HG02571 (cell line): ENCODE measurements around the gene KCNK2.

ENCODE experiments used
- ATAC-seq: cut with Tn5 transposase; IDR thresholded peaks from one replicate; pipeline ENCODE4 v1.9.1; 2021; ENCODE audit warnings: mild to moderate bottlenecking, moderate library complexity; ENCODE audit not compliant: unreplicated experiment

The KCNK2 gene, protein sequence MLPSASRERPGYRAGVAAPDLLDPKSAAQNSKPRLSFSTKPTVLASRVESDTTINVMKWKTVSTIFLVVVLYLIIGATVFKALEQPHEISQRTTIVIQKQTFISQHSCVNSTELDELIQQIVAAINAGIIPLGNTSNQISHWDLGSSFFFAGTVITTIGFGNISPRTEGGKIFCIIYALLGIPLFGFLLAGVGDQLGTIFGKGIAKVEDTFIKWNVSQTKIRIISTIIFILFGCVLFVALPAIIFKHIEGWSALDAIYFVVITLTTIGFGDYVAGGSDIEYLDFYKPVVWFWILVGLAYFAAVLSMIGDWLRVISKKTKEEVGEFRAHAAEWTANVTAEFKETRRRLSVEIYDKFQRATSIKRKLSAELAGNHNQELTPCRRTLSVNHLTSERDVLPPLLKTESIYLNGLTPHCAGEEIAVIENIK

DNA sequence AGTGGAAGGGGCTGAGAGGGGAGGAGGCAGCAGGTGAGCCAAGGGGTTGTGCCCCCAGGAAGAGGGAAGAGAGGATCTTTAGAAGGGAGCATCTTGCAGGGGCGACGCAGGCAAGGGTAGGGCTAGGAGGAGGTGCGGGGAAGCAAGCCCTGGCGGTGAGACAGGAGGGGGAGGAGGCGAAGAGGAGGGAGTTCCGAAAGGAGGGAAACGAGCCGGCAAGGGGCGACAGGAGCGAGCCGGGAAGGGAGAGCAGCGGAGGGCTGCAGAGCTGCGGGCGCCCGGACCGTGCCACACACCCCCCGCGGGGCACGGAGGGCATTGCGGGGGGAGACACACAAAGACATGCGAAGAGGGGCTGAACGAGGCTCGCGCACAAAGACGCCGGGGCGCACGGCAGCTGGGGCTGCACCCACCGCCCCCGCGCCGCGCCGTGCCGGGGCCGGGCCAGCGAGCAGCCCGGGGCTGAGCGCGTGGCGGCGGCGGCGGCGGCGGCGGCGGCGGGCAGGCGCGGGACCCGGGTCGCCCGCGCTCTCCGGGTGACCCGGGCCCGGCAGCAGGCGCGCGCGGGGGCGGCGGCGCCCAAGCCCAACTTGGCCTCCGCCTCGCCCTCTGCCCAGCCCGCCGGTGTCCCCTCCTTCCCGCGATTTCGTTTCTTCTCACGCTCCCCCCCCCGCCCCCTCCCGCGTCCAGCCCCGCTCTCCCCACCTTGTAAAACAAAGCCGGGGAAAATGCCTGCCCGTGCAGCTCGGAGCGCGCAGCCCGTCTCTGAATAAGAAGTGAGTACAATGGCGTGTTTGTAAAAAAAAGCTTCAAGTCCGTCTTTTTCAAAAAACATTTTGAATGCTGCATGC, at the start of gene KCNK2:
TSS of gene KCNK2 (plus strand) at position 206 of the 851 bp plus-strand sequence. CDS start 649 bp downstream, outside the sequence.
- no peak for ATAC-seq

DNA sequence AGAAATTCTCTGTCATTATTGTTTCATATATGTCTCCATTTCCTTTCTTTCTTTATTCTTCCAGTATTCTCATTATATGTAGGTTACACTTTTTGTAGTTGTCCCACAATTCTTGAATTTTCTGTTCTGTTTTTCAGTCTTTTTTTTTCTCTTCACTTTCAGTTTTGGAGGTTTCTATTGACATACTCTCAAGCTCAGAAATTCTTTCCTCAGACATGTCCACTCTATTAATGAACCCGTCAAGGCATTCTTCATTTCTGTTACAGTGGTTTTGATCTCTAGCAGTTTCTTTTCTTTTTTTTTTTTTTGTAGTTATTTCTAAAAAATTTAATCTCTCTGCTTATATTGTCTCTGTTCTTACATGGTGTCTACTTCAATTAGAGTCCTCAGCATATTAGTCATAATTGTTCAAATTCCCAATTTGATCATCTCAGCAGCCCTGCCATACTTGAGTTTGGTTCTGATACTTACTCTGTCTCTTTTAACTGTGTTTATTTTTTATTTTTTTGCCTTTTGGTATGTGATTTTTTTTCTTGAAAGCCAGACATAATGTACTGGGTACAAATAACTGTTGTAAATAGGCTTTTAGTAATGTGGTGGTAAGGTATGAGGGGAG, 49.5 kb upstream of the KCNK2 start:
- ATAC-seq, result no peak

DNA sequence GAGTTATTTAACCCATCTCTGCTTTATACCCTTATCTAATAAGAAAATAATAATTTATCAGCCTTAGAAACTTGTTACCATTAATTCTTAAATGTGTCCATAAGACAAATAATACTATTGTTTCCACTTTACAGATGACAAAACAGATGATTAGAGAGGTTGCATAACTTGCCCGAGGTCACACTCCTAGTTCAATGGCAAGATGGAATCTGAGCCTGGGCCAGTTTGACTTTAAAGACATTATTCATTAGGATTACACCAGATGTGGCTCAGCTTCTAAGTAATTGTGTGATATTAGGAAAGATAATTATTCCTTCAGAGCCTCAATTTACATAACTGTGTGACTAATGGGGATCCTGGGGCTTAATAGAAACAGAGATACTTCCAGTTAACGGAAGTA, 42.3 kb upstream of the KCNK2 start:
- ATAC-seq, result no peak

DNA sequence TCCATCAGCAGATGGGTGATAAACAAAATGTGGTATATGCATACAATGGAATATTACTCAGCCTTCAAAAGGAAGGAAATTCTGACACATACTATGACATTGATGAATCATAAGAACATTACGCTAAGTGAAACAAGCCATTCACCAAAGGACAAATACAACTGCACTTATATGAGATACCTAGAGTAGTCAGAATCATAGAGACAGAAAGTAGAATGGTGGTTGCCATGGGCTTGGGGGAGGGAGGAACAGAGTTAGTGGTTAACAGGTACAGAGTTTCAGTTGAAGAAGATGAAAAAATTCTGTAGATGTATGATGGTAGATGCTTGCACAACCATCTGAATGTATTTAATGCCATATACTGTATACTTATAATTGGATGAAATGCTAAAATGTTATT, 39.1 kb upstream of the KCNK2 start:
- ATAC-seq, result no peak

DNA sequence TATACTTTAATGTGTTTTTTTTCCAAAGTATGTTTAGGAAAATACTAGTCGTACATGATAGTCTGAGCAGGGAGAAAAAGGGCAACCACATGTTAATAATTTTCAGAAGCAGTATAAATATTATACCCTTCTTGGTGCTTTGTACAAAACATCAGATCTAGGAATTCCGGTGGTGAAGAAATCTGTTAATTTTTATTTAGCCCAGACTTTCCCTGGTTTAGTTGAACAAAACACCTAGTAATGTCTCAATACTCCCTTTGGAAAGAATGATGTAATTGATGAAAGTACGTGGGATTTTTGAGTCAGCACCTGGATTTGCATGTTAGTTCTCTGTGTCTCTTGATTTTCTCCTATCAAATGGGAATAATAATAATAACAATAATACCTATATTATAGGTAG, 38.4 kb upstream of the KCNK2 start:
- no peak for ATAC-seq

DNA sequence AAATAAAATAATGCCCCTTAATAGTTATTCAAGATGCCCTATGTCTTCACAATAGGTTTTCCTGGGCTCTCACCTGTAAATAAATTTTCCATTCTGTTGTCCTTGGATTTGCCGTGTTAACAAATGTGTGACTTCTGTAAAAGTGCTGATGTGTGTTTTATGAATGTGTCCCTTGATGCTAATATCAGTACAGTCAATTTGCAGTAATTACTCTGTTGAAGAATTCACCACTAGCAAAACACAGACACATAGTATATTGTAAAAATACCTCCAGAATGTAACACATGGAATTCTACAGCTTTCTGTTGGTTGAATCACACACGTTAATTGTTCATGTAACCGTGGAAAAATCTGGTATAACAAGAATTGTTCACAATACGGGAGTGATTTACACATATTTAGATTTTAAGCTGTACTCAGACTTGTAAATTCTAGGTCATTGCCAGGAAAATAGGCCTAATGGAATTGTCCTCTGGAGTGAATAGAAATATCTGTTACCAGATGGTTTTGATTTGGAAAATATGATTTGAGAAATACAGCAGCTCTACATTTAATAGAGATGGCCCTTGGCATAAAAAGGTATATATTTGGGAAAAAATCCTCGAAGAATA, 36.7 kb upstream of the KCNK2 start:
- no peak for ATAC-seq

DNA sequence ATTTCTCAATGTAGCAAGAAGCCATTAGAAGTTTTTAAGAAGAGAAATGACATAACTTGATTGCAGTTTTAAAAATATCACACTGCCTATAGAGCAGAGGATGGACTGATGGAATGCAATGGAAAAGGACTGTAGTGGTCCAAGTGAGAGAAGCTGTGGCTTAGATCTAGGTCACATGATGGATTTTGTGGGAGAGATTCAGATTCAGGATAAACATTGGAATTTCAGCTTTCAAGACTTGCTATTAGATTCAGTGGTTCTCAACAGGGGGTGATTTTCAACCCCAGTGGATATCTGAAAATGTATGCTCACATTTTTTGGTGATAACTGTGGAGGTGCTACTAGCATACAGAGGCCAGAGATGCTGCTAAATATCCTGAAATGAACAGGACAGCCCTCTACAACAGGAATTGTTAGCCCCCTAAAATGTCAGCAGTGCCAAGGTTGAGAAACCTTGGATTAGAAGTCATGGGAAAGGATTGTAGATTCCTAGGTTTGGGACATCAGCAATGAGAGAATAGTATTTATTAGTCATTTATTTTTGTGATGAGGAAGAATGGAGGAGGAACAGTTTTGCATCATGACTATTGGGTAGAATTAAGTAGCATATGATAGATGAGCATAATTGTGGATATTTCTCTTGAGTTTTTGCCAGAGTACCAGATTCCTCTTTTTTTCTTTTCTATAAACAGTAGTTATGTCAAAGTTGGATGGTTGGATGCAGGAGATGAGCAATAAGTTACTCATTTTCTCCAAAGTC, 30.1 kb upstream of the KCNK2 start:
- no peak for ATAC-seq

DNA sequence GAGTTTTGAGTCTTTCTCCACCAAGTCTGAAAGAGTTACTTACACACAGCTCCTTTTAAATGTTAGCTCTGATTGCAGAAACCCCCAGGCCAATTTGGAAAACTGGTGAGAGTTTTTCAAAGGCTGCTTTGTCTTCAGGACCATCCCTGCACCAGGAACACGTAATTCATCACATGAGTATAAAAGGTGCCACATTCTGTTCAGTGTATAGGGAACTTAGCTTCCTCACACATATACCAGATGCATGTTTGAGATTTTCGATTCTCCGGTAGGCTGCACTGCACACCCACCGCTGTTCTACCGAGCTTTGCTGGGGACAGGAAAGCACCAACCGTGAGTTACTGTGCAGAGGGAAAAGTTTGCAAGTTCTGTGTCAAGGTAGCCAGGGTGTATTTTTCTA, 28.3 kb upstream of the KCNK2 start:
- ATAC-seq, result no peak

DNA sequence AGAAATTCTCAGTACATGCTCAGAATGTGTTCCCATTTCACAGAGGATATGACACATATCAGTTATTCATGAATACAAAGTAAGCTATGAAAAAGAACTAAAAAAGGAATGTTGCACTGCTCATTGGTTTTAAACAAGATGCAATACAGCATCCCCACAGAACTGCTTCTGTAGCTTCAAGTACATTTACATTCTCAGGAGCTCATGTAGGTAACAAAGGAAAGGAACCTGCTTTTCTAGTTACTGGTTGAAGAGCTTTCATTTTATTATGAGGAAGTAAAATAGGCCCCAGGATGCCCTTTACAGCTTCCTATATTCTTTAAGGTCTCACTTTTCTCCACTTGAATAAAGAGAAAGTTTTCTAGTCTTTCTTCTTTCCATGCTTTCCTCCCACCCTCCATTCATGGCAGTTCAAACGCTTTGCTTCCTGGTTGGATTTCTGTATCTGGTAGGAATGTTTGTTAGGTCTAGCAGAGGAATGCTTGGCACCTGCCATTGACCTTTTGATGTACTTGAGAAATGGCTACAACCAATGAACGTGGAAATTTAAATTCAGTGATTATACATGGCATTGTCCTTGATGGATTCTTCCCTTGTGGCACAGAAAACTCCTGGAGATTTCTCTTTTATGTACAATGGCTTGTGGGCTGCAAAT, 27.1 kb upstream of the KCNK2 start:
- ATAC-seq, result no peak

DNA sequence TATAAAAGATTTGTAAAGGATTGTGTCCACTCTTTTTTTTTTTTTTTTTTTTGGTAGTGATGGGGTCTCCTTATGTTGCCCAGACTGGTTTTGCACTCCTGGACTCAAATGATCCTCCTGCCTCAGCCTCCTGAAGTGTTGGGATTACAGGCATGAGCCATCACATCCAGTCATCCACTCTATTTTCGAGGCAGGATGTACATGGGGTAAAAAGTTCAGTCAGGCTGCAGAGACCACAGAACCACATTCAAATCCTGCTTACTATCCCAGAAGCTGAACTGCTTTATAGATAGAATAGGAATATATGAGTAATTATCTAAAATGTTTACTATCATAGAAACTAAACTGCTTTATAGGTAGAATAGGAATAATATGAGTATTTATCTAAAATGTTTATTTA, 26.0 kb upstream of the KCNK2 start:
- no peak for ATAC-seq

DNA sequence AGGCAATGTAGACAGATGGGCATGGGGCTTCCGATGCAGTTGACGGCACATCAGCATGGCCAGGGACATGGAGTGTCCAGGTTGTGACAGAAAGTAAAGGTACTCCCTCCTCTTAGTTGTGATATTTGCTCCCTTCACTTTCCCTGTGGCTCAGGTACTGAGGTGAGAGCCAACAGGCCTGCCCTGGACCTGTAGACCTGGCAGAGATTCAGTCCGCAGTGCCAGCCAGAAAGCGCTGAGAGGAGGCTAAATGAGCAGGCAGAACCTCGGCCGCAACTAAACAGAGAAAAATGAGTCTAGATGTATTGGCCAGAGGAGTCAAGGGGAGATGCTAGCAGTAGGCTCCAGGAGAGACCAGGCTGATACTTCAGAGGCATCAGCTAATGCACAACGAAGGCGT, 22.6 kb upstream of the KCNK2 start:
- ATAC-seq, result no peak

DNA sequence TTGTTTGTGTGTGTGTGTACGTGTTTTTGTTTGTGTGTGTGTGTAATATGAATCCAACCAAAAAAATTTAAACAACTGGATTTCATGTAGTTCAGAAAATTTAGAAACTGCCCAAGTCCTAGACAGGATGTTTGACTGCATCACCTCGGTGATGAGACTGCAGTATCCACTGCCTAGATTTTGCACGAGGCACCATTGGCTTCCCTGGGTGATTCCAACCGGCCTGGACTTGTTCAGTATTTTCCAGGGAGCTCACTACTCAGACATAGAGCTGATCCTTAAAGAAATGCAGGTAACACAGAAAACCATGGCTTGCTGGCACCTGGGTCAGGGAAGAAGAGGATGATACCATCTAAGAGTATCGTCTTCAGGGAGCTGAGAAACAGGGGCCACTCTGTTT, 18.2 kb upstream of the KCNK2 start:
- ATAC-seq, result no peak

DNA sequence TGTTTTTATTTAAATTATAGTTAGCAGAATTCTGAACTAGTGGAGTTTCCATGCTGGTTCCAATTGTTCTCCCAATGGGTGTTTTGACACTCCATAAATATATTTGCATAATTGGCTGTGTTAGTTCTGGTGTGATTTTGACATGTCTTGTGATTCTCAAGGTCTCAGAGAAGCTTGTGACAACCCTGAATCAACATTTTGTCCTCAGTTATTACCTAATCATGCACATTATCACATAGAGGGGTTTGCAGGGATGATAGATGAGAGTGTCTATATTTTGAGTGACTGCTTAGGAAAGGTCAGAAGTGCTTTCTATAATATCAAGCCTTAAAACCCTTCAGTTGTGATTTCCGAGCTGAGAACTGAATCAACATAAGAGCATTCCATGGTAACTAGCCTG, 11.5 kb upstream of the KCNK2 start:
- no peak for ATAC-seq

DNA sequence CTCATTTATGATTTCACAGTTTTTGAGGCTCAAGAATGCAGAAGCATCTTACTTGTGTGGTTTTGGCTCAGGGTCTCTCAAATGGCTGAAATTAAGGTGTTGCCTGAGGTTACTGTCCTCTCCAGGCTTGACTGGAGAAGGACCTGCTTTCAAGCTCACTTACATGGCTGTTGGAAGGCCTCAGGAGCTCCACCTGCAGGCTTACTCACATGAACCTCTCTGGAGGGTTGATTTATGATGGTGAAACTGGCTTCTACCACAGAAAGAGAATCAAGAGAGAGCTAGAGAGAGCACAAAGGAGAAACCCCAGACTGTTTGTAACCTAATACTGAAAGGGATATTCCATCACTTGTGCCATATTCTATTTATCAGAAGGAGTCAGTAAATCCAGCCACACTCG, 6.2 kb upstream of the KCNK2 start:
- no peak for ATAC-seq

DNA sequence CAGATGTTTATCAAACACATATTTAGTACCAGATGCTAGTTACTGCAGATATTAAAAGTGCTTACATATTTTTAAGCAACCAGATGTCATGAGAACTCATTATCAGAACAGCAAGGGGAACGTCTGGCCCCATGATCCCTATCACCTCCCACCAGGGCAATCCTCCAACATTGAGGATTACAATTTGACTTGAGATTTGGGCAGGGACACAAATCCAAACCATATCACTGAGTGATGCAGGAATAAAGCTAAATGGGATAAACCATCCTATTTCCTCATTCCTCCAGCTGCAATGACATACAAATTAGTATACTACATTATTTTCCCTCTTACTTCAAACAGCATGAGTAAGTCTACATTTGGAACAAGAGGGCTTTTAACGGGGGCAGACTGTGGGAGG, 3.1 kb upstream of the KCNK2 start:
- no peak for ATAC-seq

DNA sequence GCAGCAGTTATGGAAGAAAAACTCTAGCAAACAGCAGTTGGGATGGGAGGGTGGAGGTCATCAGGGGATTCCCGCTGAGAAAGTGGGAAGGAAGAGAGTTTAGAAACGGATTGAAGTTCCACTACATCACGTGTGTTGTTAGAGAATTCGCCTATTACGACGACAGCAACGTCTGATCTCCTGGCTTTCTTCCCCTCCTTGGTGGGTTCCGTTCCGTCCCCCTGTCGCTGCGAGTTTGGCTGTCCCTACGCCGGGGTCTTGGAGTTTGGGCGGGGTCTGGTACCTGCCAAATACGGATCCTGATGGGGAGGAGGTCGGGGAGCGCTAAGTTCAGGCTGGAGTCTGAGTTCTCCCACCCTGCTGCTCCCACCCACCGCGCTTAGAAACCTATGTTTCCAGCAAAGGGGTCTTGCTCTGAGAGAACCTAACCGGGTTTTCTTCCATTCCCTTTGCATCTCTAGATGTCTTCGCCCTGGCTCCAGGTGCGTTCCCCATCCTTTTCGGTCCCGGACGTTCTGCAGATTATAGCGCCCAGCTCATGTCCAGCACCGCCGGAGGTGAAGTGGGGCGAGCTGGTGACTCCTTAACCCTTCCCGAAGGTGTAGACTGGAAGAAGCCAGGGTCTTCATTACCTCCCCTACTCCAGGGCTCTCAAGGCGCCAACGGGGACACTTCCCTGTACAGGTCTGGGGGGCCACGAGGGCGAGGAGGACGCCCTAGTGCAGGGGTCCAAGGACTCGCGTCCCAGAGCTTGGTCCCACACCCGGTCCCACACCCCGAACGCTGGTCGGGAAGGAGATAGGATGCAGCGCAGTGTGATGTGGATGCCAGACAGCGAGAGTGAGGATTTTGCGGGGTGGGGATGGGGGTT, 641 bp upstream of the KCNK2 start:
- ATAC-seq, result no peak

DNA sequence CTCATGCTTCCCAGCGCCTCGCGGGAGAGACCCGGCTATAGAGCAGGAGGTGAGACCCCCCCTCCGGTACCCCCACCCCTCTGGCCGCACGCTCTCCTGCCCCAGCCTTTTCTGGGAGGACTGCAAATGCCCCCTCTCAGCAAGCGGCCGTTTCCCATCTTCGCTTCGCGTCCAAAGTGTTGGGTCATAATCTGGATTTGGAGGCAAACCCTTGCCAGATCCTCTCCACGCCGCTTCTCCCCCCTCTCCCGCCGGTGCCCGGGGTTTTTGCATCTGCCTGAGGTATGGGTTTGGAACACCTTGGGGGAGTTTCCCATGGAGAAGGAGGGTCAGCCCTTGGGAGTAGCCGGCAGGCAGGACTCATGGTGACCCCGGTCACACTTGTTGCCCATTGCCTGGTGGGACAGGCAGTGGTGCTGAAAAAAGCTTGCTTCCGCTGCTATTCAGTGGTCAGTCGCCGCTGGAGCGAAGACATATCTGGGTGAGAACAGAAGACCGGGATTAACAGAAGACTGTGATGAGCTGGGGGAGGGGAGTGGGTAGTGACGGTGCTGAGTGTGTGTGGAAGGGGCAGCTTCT, 935 bp downstream of the KCNK2 start:
- no peak for ATAC-seq

DNA sequence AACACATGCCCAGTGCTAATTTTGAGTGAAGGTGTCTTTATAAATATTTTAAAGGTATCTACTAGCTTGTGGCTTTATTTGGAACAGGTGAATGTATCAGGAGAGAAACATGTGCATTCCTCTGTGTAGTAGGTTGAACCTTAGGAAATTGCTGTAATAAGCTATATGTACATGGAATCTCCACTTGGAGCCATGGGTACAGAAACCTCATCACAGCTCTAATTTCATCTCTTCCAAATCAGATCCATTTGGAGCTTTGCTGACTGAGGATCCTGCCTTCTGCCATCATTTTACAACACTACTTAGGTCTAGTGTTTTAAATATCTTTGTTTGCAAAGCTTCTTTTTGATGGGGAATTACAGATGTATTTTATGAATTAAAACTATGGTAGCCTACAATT, 2.1 kb downstream of the KCNK2 start:
- no peak for ATAC-seq

DNA sequence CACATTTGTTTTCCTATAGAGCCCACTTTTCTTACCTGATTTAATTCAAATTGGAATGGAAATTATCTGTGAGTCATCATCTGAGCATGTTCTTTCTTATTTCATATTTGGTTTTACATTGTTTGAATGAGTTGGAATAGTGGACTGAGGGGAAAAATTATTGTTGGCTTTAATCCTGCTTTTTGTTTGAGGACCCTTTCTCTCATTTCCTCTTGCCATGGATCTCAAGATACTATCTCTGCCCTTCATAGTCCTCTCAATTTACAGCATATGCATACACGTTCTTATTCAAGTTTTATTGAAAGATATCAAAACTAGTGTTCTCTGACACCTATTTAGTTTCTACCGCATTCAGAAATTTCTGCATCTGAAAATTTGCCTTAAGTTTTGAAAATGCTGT, 5.1 kb downstream of the KCNK2 start:
- ATAC-seq, result no peak
